ENCODE results near the gene PHYKPL.

DNA sequence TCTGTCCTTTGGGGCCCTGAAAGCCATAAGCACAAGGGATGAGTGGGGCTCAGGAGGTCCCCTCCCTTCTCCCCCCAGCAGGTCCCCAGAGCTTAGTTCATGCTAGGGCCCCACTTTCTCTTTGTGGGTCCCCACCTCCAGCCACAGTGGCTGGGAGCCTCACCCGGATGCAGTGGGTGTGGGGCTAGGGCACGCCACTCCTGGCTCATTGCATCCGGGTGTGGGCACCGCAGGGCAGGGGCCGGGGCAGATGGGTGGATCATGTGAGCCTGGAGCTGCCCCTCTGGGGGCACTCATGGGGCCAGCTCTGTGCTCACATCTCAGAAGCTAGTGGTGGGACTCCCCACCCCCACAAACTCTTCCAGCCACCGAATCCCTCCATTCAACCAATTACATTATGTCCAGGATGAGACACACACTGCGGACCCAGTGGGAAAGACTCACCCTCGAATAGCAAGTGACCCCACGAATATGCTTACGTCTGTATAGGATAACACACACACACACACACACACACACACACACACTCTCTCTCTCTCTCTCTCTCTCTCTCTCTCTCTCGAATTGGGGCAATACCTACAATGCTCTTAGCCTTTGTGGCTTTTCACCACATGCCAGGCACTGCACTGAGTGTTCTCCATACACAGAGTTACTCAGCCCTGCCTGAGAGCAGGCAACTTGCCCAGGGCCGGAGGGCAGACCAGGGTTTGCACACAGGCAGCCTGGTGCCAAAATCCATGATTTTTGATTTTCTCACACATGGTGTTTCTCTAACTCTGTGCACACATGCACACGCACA is 16.8 kb upstream of the PHYKPL start:
- TF ChIP-seq POLR2AphosphoS5 (IDR thresholded peaks at IDR 0.05; ENCODE audit: low read depth, low read length) = no peak
- no peak for TF ChIP-seq REST (IDR thresholded peaks at IDR 0.05; ENCODE audit: insufficient read depth in 1 of 2, low read depth in 2 of 2, low read length in 2 of 2)
- no peak for TF ChIP-seq TAF1 (IDR thresholded peaks at IDR 0.05; ENCODE audit: borderline replicate concordance, insufficient read depth, low read length)

Data from PFSK-1 (cell line).